A549 (cell line): ENCODE results near the gene SLC24A3. TPM values are rescaled to one million over a fixed set of nuclear protein-coding genes. Genes with fewer than 3 reads are reported as not detected.

ENCODE experiments used
- ATAC-seq, 2 experiments: fragments of 200-7000 bp in 1 of 2; fragments of >200 bp in 1 of 2; cut with Nextera tagmentation in 1 of 2; cut with Tn5 transposase in 1 of 2; 3 replicates each; pipeline versions ENCODE4 v1.8.0 to v1.9.1; 2018 to 2020; ENCODE audit warnings: mild to moderate bottlenecking in 1 of 2, moderate library complexity in 1 of 2
- CTCF ChIA-PET: fragments of 300-600 bp; sonication (Branson Sonifier 250); formaldehyde crosslinking; extraction: SDS; loops from one replicate; lab custom pipeline; 2021; ENCODE audit warnings: antibody characterized with exemption, inconsistent platforms; lab: Yijun Ruan, JAX
- POLR2A ChIA-PET: fragments of 350-600 bp; formaldehyde crosslinking; extraction: SDS; loops from one replicate; lab custom pipeline; 2021; ENCODE audit warnings: antibody characterized with exemption, inconsistent platforms; lab: Yijun Ruan, JAX
- DNase-seq, 2 experiments: peaks; one replicate each; pipeline versions ENCODE4 v3.0.0 to v3.0.0-alpha.2; 2011 to 2016; ENCODE audit warnings: low read depth in 1 of 2, low spot score in 1 of 2
- FAIRE-seq: peaks from 2 replicates; lab custom pipeline; 2011; peaks lifted over from hg19 to GRCh38; lab: Jason Lieb, UNC
- H3K27ac ChIP-seq, 2 experiments: fragments of >200 bp; sonication (Bioruptor Twin); formaldehyde crosslinking; 3 replicates each; pipeline ENCODE4 v1.5.1; 2016 to 2017
- H3K4me1 ChIP-seq: fragments of >200 bp; sonication (Bioruptor Twin); formaldehyde crosslinking; 3 replicates; pipeline ENCODE4 v1.6.1; 2016
- H3K4me2 ChIP-seq: fragments of >200 bp; sonication (Bioruptor Twin); formaldehyde crosslinking; 3 replicates; pipeline ENCODE4 v1.6.1; 2016
- H3K4me3 ChIP-seq: fragments of >200 bp; sonication (Bioruptor Twin); formaldehyde crosslinking; 3 replicates; pipeline ENCODE4 v1.5.1; 2016
- H3K9me3 ChIP-seq: fragments of >200 bp; sonication (Bioruptor Twin); formaldehyde crosslinking; 3 replicates; pipeline ENCODE4 v1.6.1; 2016
- CBX8 ChIP-seq: fragments of 200-600 bp; sonication (generic); IDR thresholded peaks from 2 replicates; pipeline ENCODE4 v1.6.1; 2016
- E2F6 ChIP-seq: IDR thresholded peaks from 2 replicates; pipeline ENCODE4 v1.6.1; 2012; ENCODE audit warnings: low read depth, borderline replicate concordance
- EHF ChIP-seq: fragments of 250-450 bp; sonication (Bioruptor Pico); IDR thresholded peaks from 2 replicates; pipeline ENCODE4 v1.5.0; 2020; ENCODE audit warnings: mild to moderate bottlenecking
- EHMT2 ChIP-seq: fragments of 200-600 bp; sonication (generic); IDR thresholded peaks from 2 replicates; pipeline ENCODE4 v1.6.1; 2016; ENCODE audit warnings: antibody characterized with exemption, low read depth, mild to moderate bottlenecking, moderate library complexity
- FOSL2 ChIP-seq, 2 experiments: fragments of 450-650 bp in 1 of 2; fragments of >200 bp in 1 of 2; sonication (Bioruptor Twin) in 1 of 2; formaldehyde crosslinking; IDR thresholded peaks; 2 replicates each; pipeline versions ENCODE4 v1.5.0 to v1.6.1; 2016 to 2020; ENCODE audit warnings: mild to moderate bottlenecking in 1 of 2, moderate library complexity in 1 of 2
- GATA3 ChIP-seq: IDR thresholded peaks from 2 replicates; pipeline ENCODE4 v1.6.1; 2012; ENCODE audit warnings: borderline replicate concordance
- HES2 ChIP-seq: fragments of >200 bp; sonication (Bioruptor Twin); formaldehyde crosslinking; IDR thresholded peaks from 2 replicates; pipeline ENCODE4 v1.6.1; 2016
- HMGXB4 ChIP-seq: fragments of 250-450 bp; sonication (Bioruptor Pico); IDR thresholded peaks from 2 replicates; pipeline ENCODE4 v1.5.0; 2021; ENCODE audit warnings: mild to moderate bottlenecking, moderate library complexity, borderline replicate concordance
- HOXB5 ChIP-seq: fragments of 250-450 bp; sonication (Bioruptor Pico); IDR thresholded peaks from 2 replicates; pipeline ENCODE4 v1.5.0; 2020; ENCODE audit warnings: mild to moderate bottlenecking, moderate library complexity
- JUN ChIP-seq, 2 experiments: fragments of >200 bp; sonication (Bioruptor Twin); formaldehyde crosslinking; IDR thresholded peaks; 2 replicates in 1 of 2; 3 replicates in 1 of 2; pipeline ENCODE4 v1.6.1; 2016 to 2017
- JUNB ChIP-seq: fragments of >200 bp; sonication (Bioruptor Twin); formaldehyde crosslinking; IDR thresholded peaks from 2 replicates; pipeline ENCODE4 v1.6.1; 2016
- MAFK ChIP-seq: fragments of 450-650 bp; IDR thresholded peaks from 2 replicates; pipeline ENCODE4 v1.6.1; 2014; ENCODE audit not compliant: partially characterized antibody
- NFE2L2 ChIP-seq: fragments of 150-350 bp; conservative IDR thresholded peaks from 2 replicates; pipeline ENCODE4 v1.6.1; 2014; ENCODE audit warnings: low read length
- NR3C1 ChIP-seq: fragments of >200 bp; sonication (Bioruptor Twin); formaldehyde crosslinking; IDR thresholded peaks from 3 replicates; pipeline ENCODE4 v1.6.1; 2017
- POLR2A ChIP-seq: IDR thresholded peaks from 2 replicates; pipeline ENCODE4 v1.6.1; 2012; ENCODE audit warnings: mild to moderate bottlenecking, low read length
- POLR2AphosphoS2 ChIP-seq: conservative IDR thresholded peaks from 2 replicates; pipeline ENCODE4 v1.6.1; 2012; ENCODE audit warnings: low read length, improper control_type of control experiment, inconsistent platforms
- RAD21 ChIP-seq, 2 experiments: fragments of >200 bp in 1 of 2; sonication (Bioruptor Twin) in 1 of 2; formaldehyde crosslinking in 1 of 2; IDR thresholded peaks in 1 of 2; conservative IDR thresholded peaks in 1 of 2; 2 replicates in 1 of 2; 3 replicates in 1 of 2; pipeline ENCODE4 v1.6.1; 2012 to 2018; ENCODE audit warnings: inconsistent platforms in 1 of 2
- RNF2 ChIP-seq: fragments of 200-600 bp; sonication (generic); IDR thresholded peaks from 2 replicates; pipeline ENCODE4 v1.6.1; 2016; ENCODE audit warnings: low read depth, mild to moderate bottlenecking, antibody characterized with exemption, moderate library complexity, borderline replicate concordance
- ZC3H11A ChIP-seq: fragments of 450-650 bp; IDR thresholded peaks from 2 replicates; pipeline ENCODE4 v1.6.1; 2014; ENCODE audit warnings: antibody characterized with exemption, mild to moderate bottlenecking
- ZNF302 ChIP-seq: fragments of 250-450 bp; sonication (Bioruptor Pico); IDR thresholded peaks from 2 replicates; pipeline ENCODE4 v1.9.0; 2021; ENCODE audit warnings: inconsistent platforms, mild to moderate bottlenecking, moderate library complexity
- WGBS: methylation state at CpG from one replicate; pipeline ENCODE4 v1.1.6; 2017; ENCODE audit errors: missing lambda C conversion rate; 5-methylcytosine and 5-hydroxymethylcytosine counted together
- polyA plus RNA-seq, 4 experiments: library from polyadenylated mRNA; depleted of rRNA in 3 of 4; stranded (reverse); fragments of >200 nt; fragmentation: RNase III in 1 of 4; extraction: RNeasy Plus Mini Kit Qiagen cat#74134 plus additional on column Dnase treatment in 1 of 4; gene quantifications; 2 replicates in 3 of 4; 3 replicates in 1 of 4; pipeline ENCODE4 v1.2.3, GENCODE V29; 2011 to 2017
- TF ChIP-seq, protein P1 (sequence below): fragments of >200 bp; sonication (Bioruptor Twin); formaldehyde crosslinking; IDR thresholded peaks from 3 replicates; pipeline ENCODE4 v1.6.1; 2016

Gene SLC24A3
- polyA plus RNA-seq, 2 of the 4 experiments (the other 2 are of a cell fraction) = 0.08 TPM; not detected in 1

DNA sequence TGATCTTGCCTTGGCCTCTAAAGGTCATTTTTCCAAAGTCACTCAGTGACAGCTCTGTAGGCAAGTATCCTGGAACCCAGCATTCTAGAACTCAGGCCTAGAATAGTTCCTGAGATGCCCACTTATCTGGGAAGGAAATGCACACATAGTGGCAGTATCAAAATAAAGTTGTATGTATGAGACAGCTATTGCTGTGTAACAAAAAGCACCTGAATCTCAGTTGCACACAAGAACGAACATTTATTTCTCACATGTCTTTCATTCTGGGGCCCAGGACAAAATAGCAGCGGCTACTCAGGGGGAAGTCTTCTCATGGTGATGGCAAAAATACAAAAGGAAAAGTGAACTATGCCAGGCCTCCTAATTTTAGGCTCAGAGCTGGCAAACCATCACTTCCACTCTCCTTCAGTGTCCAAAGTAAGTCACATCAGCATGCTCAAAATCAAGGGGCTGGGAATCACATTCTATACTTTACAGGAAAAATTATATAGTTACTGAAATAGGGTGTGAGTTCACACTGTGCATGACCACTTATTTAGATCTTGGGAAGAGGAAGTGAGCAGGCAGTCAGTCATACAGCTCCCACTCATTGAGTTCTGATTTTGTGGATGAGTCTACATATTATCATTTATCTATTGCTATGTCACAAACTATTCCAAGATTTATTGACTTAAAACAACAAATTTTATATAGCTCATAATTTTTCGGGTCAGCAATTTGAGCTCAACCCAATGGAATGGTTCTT lies 412.0 kb downstream of the SLC24A3 start:
- Histone ChIP-seq H3K9me3 (no peaks in the 10 kb centered on the region), H3K4me1 (no peaks in the 10 kb centered on the region), H3K4me2 (no peak overlapping the region), H3K27ac (no peak overlapping the region), H3K4me3 (no peak overlapping the region)
- ChIA-PET CTCF (interaction anchor here (0.8 to 1.4 kb wide), 5 partner anchors 8 to 48 kb away, joined by 3 to 4 read pairs (median 3); no protein-coding TSS in a partner anchor), POLR2A (no interaction called here)
- FAIRE-seq = no peak
- TF ChIP-seq RAD21 (conservative IDR thresholded peaks at IDR 0.05 in 1 of 2, IDR thresholded peaks at IDR 0.05 in 1 of 2) (no peak), GATA3 (no peak), CBX8 (no peak), HMGXB4 (CRISPR knock-in tag) (no peak), EHMT2 (no peak), ZC3H11A (no peak), JUNB (no peak)
- TF ChIP-seq, protein P1, sequence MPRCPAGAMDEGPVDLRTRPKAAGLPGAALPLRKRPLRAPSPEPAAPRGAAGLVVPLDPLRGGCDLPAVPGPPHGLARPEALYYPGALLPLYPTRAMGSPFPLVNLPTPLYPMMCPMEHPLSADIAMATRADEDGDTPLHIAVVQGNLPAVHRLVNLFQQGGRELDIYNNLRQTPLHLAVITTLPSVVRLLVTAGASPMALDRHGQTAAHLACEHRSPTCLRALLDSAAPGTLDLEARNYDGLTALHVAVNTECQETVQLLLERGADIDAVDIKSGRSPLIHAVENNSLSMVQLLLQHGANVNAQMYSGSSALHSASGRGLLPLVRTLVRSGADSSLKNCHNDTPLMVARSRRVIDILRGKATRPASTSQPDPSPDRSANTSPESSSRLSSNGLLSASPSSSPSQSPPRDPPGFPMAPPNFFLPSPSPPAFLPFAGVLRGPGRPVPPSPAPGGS = no peak
- ATAC-seq = no peak
- no peak for DNase-seq
- WGBS = 2% methylated on average over 3 of the region's 3 CpGs

DNA sequence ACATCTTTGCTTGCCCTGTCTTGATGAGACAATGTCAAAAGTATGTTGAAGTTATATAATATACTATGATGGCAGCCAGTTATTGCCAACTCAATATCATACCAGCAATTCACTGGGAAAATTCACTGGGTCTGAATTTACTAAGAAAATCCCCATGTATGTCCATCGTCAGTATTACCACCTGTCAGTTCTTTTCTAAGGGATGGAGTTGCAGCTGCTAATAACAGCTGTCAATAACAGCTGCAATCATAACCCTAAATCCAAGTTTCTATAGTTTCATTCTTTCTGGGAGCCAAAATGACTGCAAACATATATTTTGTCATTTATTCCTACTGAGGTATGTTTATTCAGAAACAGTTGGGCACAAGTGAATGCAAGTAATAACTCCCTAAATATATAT lies 413.0 kb downstream of the SLC24A3 start:
- FAIRE-seq = no peak
- TF ChIP-seq NFE2L2 = no peak
- TF ChIP-seq E2F6 = no peak
- no peak for TF ChIP-seq NR3C1
- TF ChIP-seq HOXB5 = no peak
- no peak for TF ChIP-seq CBX8
- no peak for TF ChIP-seq FOSL2 (IDR thresholded peaks at IDR 0.05)
- no peak for TF ChIP-seq FOSL2 (CRISPR knock-in tag; IDR thresholded peaks at IDR 0.05)
- TF ChIP-seq RNF2 = no peak
- no peak for TF ChIP-seq POLR2AphosphoS2
- TF ChIP-seq EHF (CRISPR knock-in tag) = no peak
- TF ChIP-seq ZNF302 (CRISPR knock-in tag) = no peak
- TF ChIP-seq MAFK = no peak
- TF ChIP-seq JUN (IDR thresholded peaks at IDR 0.05) = no peak
- TF ChIP-seq POLR2A = no peak
- TF ChIP-seq, protein P1 = no peak
- no peak for TF ChIP-seq HES2
- TF ChIP-seq EHMT2 = no peak
- TF ChIP-seq, all 56 proteins: peak for 0
- Histone ChIP-seq H3K4me1 (no peaks in the 10 kb centered on the region), H3K4me2 (no peak overlapping the region), H3K9me3 (no peaks in the 10 kb centered on the region), H3K4me3 (no peak overlapping the region), H3K27ac (no peak overlapping the region)
- ChIA-PET CTCF (no interaction called here), POLR2A (no interaction called here)
- ATAC-seq (no peak), DNase-seq (no peak)
- WGBS = 0% methylated on average over 1 of the region's 1 CpG
